ENCODE measurements around the gene TRRAP. TPM values are rescaled to one million over a fixed set of nuclear protein-coding genes. Genes with fewer than 3 reads are reported as not detected.

The TRRAP gene
- total and polyA plus RNA-seq, 2 experiments from 2014 or later, result 14.9 to 58.7 TPM

GRCh38 chr7:99054781-99055180 is 176.4 kb downstream of the TRRAP start:
- Histone ChIP-seq H4K20me1 (replicated peaks; ENCODE audit: insufficient read depth) (no peaks in the 10 kb centered on the region; the same call in 1 of the 2 replicates), H3K4me2 (no peak overlapping the region), H3K79me2 (replicated peaks; ENCODE audit: insufficient read depth) (no peaks in the 10 kb centered on the region), H3F3A (replicated peaks; ENCODE audit: low read depth) (no peaks in the 10 kb centered on the region), H3K9me2 (ENCODE audit: insufficient read depth) (no peaks in the 10 kb centered on the region), H3K27ac (ENCODE audit: low read depth) (no peak overlapping the region), H3K4me3 (no peak overlapping the region), H3K36me3 (ENCODE audit: insufficient read depth) (peaks cover 32% of the 10 kb centered on the region; the same call in 1 of the 2 replicates), H3K27me3 (ENCODE audit: insufficient read depth) (no peaks in the 10 kb centered on the region), H3K4me1 (ENCODE audit: insufficient read depth) (no peaks in the 10 kb centered on the region), H2AFZ (no peak overlapping the region)
- Mint-ChIP-seq H3K27me3 (ENCODE audit: insufficient read depth, low read depth, poor library complexity) (peaks cover 2% of the 10 kb centered on the region), H3K4me1 (no peaks in the 10 kb centered on the region), H3K27ac (no peak overlapping the region), H3K9me3 (no peaks in the 10 kb centered on the region), H3K36me3 (ENCODE audit: low read depth) (peaks cover 52% of the 10 kb centered on the region), H3K4me3 (no peak overlapping the region)
- ATAC-seq, result no peak
- TF ChIP-seq, protein P1, sequence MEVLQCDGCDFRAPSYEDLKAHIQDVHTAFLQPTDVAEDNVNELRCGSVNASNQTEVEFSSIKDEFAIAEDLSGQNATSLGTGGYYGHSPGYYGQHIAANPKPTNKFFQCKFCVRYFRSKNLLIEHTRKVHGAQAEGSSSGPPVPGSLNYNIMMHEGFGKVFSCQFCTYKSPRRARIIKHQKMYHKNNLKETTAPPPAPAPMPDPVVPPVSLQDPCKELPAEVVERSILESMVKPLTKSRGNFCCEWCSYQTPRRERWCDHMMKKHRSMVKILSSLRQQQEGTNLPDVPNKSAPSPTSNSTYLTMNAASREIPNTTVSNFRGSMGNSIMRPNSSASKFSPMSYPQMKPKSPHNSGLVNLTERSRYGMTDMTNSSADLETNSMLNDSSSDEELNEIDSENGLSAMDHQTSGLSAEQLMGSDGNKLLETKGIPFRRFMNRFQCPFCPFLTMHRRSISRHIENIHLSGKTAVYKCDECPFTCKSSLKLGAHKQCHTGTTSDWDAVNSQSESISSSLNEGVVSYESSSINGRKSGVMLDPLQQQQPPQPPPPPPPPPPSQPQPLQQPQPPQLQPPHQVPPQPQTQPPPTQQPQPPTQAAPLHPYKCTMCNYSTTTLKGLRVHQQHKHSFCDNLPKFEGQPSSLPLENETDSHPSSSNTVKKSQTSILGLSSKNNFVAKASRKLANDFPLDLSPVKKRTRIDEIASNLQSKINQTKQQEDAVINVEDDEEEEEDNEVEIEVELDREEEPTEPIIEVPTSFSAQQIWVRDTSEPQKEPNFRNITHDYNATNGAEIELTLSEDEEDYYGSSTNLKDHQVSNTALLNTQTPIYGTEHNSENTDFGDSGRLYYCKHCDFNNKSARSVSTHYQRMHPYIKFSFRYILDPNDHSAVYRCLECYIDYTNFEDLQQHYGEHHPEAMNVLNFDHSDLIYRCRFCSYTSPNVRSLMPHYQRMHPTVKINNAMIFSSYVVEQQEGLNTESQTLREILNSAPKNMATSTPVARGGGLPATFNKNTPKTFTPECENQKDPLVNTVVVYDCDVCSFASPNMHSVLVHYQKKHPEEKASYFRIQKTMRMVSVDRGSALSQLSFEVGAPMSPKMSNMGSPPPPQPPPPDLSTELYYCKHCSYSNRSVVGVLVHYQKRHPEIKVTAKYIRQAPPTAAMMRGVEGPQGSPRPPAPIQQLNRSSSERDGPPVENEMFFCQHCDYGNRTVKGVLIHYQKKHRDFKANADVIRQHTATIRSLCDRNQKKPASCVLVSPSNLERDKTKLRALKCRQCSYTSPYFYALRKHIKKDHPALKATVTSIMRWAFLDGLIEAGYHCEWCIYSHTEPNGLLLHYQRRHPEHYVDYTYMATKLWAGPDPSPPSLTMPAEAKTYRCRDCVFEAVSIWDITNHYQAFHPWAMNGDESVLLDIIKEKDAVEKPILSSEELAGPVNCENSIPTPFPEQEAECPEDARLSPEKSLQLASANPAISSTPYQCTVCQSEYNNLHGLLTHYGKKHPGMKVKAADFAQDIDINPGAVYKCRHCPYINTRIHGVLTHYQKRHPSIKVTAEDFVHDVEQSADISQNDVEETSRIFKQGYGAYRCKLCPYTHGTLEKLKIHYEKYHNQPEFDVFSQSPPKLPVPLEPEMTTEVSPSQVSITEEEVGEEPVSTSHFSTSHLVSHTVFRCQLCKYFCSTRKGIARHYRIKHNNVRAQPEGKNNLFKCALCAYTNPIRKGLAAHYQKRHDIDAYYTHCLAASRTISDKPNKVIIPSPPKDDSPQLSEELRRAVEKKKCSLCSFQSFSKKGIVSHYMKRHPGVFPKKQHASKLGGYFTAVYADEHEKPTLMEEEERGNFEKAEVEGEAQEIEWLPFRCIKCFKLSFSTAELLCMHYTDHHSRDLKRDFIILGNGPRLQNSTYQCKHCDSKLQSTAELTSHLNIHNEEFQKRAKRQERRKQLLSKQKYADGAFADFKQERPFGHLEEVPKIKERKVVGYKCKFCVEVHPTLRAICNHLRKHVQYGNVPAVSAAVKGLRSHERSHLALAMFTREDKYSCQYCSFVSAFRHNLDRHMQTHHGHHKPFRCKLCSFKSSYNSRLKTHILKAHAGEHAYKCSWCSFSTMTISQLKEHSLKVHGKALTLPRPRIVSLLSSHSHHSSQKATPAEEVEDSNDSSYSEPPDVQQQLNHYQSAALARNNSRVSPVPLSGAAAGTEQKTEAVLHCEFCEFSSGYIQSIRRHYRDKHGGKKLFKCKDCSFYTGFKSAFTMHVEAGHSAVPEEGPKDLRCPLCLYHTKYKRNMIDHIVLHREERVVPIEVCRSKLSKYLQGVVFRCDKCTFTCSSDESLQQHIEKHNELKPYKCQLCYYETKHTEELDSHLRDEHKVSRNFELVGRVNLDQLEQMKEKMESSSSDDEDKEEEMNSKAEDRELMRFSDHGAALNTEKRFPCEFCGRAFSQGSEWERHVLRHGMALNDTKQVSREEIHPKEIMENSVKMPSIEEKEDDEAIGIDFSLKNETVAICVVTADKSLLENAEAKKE (CRISPR knock-in tag; IDR thresholded peaks at IDR 0.05), result no peak
- DNase-seq (ENCODE audit: low spot score), result no peak

GRCh38 chr7:99061001-99061776 is 182.9 kb downstream of the TRRAP start:
- Histone ChIP-seq H3K4me1 (ENCODE audit: insufficient read depth) (no peaks in the 10 kb centered on the region), H3F3A (replicated peaks; ENCODE audit: low read depth) (no peaks in the 10 kb centered on the region), H3K4me2 (no peak overlapping the region), H3K27ac (ENCODE audit: low read depth) (no peak overlapping the region), H2AFZ (no peak overlapping the region), H4K20me1 (replicated peaks; ENCODE audit: insufficient read depth) (peaks cover 8% of the 10 kb centered on the region), H3K79me2 (replicated peaks; ENCODE audit: insufficient read depth) (peaks cover 34% of the 10 kb centered on the region), H3K27me3 (ENCODE audit: insufficient read depth) (no peaks in the 10 kb centered on the region), H3K4me3 (no peak overlapping the region), H3K36me3 (ENCODE audit: insufficient read depth) (peaks cover 11% of the 10 kb centered on the region; the same call in 1 of the 2 replicates), H3K9me2 (ENCODE audit: insufficient read depth) (no peaks in the 10 kb centered on the region)
- Mint-ChIP-seq H3K36me3 (ENCODE audit: low read depth) (peaks cover 12% of the 10 kb centered on the region; the same call in 2 of the 3 replicates), H3K4me1 (no peaks in the 10 kb centered on the region), H3K27me3 (ENCODE audit: insufficient read depth, low read depth, poor library complexity) (peaks cover 2% of the 10 kb centered on the region), H3K27ac (no peak overlapping the region), H3K9me3 (no peaks in the 10 kb centered on the region), H3K4me3 (no peak overlapping the region)
- ATAC-seq, result no peak
- no peak for DNase-seq (ENCODE audit: low spot score)
- TF ChIP-seq JUNB (IDR thresholded peaks at IDR 0.05; ENCODE audit: unreplicated experiment), result no peak
- TF ChIP-seq ZNF331 (CRISPR knock-in tag; IDR thresholded peaks at IDR 0.05; ENCODE audit: low read depth), result no peak
- no peak for TF ChIP-seq STAT1 (IDR thresholded peaks at IDR 0.05; ENCODE audit: unreplicated experiment)
- TF ChIP-seq, protein P2, sequence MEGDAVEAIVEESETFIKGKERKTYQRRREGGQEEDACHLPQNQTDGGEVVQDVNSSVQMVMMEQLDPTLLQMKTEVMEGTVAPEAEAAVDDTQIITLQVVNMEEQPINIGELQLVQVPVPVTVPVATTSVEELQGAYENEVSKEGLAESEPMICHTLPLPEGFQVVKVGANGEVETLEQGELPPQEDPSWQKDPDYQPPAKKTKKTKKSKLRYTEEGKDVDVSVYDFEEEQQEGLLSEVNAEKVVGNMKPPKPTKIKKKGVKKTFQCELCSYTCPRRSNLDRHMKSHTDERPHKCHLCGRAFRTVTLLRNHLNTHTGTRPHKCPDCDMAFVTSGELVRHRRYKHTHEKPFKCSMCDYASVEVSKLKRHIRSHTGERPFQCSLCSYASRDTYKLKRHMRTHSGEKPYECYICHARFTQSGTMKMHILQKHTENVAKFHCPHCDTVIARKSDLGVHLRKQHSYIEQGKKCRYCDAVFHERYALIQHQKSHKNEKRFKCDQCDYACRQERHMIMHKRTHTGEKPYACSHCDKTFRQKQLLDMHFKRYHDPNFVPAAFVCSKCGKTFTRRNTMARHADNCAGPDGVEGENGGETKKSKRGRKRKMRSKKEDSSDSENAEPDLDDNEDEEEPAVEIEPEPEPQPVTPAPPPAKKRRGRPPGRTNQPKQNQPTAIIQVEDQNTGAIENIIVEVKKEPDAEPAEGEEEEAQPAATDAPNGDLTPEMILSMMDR (conservative IDR thresholded peaks at IDR 0.05; ENCODE audit: low read depth in 2 of 2), result no peak
- no peak for TF ChIP-seq POLR2AphosphoS5 (IDR thresholded peaks at IDR 0.05; ENCODE audit: low read depth)
- TF ChIP-seq EZH2phosphoT487 (IDR thresholded peaks at IDR 0.05; ENCODE audit: unreplicated experiment), result no peak
- TF ChIP-seq ZNF114 (CRISPR knock-in tag; IDR thresholded peaks at IDR 0.05), result no peak
- TF ChIP-seq, protein P3, sequence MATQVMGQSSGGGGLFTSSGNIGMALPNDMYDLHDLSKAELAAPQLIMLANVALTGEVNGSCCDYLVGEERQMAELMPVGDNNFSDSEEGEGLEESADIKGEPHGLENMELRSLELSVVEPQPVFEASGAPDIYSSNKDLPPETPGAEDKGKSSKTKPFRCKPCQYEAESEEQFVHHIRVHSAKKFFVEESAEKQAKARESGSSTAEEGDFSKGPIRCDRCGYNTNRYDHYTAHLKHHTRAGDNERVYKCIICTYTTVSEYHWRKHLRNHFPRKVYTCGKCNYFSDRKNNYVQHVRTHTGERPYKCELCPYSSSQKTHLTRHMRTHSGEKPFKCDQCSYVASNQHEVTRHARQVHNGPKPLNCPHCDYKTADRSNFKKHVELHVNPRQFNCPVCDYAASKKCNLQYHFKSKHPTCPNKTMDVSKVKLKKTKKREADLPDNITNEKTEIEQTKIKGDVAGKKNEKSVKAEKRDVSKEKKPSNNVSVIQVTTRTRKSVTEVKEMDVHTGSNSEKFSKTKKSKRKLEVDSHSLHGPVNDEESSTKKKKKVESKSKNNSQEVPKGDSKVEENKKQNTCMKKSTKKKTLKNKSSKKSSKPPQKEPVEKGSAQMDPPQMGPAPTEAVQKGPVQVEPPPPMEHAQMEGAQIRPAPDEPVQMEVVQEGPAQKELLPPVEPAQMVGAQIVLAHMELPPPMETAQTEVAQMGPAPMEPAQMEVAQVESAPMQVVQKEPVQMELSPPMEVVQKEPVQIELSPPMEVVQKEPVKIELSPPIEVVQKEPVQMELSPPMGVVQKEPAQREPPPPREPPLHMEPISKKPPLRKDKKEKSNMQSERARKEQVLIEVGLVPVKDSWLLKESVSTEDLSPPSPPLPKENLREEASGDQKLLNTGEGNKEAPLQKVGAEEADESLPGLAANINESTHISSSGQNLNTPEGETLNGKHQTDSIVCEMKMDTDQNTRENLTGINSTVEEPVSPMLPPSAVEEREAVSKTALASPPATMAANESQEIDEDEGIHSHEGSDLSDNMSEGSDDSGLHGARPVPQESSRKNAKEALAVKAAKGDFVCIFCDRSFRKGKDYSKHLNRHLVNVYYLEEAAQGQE (IDR thresholded peaks at IDR 0.05; ENCODE audit: unreplicated experiment), result no peak

Measured in GM23338 (cell line).